ENCODE measurements around the gene OSBPL6.
"Not testable (repeated sequence)": the region's sequence is repeated elsewhere in the genome, so short reads cannot be mapped to it uniquely, and the experiment has no call there.

Gene OSBPL6

DNA sequence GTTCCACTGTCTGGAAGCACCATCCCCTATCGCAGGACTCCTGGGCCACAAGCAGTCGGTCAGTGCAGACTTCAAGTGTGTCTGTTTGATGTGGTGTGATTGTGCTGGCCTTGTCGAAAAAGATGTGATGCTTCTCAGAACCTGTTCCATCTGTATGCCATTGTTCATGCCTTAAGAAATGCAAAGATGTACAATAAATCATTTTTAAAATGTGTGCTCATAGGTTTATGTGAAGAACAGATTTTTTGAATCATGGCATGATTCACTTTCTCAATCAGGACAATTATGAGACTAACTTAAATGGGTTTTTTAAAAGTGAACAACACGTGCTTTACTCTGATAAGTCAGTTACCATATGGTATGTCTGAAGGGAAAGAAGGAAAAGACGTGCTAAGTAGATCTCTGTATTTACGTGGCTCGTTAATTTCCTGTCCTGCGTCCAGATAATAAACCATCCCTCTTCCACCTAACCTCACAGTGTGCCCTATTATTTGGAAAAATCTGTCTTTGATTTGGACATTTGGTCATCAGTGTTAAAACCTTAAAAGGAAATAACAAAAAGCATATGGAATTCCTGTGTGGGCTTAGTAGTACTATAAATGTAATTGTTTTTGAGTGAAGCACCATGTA, 201.7 kb downstream of the OSBPL6 start:
- no peak for FAIRE-seq
- DNase-seq (ENCODE audit: low spot score): no peak

DNA sequence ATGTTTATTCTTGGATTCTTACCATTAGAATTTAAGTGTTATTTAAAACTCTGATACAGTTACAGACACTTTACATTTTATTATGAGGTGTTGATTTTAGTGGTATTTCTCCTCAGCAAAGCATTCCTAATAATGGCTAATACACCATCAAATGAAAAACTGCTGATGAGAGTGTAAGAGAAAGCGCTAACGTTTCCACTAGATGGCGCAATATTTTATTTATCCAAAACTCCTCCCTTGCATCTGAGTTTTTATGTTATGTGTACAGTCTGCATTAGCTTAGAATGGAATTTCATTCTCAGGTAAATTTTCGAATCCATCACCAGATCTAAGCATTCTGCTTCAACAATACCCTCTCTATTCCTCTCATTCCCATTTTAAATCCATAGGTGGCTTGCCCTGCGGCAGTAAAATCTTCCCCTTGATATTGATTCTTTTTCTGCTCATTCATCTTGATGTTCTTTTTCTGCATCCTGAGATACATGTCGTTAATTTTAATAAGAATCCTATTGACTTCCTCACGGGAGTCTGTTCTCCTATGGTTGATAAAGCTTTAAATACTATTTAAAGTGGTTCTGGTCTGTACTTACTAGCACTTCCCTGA, 202.8 kb downstream of the OSBPL6 start:
- FAIRE-seq (peak; percentile 78), DNase-seq (ENCODE audit: low spot score) (peak; percentile 35)

- FAIRE-seq (no peak), DNase-seq (ENCODE audit: low spot score) (no peak)
Observed at GRCh38 chr2:178401994-178402437, 207.7 kb downstream of the OSBPL6 start.

DNA sequence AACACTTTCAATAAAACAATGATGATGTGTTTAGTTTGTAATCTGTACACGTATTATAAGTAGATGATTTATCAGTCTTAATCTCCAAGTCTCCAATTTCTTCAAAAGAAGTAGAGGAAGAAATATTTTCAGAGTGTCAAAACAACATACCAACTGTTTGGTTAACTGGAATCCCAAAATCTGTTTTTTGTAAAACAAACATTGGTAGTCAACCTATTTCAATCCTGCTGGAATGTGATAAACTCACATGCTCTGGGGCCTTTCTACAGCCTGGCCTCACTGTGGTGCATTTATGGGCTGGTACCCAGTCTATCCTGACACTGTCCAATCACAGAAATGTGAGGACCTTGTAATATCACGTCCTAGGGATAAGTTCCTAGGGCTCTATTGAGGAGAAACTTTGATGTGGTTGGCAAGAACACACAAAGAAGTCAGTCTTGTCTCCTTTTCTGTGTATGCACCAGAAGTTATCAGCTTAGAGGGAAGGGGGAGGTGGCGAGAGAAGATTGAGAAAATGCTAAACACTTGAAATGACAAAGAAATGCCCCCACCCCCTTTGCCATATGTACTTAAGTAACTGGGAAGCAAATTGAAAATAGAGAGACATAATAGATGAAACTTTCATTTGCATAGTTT, 209.5 kb downstream of the OSBPL6 start:
- DNase-seq (ENCODE audit: low spot score) (no peak), FAIRE-seq (no peak)

GRCh38 chr2:178404368-178404767, 210.1 kb downstream of the OSBPL6 start:
- DNase-seq (ENCODE audit: low spot score) (peak; percentile 61), FAIRE-seq (peak; percentile 71)

GRCh38 chr2:178409261-178409660, 214.9 kb downstream of the OSBPL6 start:
- FAIRE-seq (no peak), DNase-seq (ENCODE audit: low spot score) (no peak)

DNA sequence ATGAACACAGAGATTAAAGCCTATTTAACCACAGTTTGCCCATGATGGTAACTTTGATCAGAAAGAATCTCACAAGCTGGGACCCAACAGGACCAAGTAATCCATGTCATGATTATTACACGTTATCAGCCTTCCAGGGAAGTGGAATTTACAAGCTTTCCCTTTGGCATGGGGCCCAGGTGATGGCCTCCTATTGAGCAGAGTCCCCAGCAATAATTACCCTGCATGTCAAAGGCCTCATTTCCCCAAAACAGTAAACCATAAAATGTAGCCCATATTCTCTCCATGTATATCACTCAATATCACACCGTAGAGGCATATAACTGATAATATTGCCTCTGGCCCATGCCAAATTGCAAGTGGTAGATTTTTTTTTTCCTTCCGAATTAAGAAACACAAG, 217.7 kb downstream of the OSBPL6 start:
- DNase-seq (ENCODE audit: low spot score): no peak
- no peak for FAIRE-seq

DNA sequence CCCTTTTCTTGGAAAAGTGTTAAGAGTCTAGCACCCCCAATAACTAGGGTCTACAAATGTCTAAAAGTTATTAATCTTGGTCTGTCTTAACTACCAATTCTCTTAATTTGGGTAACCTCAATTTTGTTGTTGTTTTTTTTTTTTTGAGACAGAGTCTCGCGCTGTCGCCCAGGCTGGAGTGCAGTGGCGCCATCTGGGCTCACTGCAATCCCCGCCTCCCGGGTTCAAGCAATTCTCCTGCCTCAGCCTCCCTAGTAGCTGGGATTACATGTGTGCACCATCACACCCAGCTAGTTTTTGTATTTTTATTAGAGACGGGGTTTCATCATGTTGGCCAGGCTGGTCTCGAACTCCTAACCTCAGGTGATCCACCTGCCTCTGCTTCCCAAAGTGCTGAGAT, 218.1 kb downstream of the OSBPL6 start:
- DNase-seq (ENCODE audit: low spot score); FAIRE-seq: not testable (repeated sequence)

DNA sequence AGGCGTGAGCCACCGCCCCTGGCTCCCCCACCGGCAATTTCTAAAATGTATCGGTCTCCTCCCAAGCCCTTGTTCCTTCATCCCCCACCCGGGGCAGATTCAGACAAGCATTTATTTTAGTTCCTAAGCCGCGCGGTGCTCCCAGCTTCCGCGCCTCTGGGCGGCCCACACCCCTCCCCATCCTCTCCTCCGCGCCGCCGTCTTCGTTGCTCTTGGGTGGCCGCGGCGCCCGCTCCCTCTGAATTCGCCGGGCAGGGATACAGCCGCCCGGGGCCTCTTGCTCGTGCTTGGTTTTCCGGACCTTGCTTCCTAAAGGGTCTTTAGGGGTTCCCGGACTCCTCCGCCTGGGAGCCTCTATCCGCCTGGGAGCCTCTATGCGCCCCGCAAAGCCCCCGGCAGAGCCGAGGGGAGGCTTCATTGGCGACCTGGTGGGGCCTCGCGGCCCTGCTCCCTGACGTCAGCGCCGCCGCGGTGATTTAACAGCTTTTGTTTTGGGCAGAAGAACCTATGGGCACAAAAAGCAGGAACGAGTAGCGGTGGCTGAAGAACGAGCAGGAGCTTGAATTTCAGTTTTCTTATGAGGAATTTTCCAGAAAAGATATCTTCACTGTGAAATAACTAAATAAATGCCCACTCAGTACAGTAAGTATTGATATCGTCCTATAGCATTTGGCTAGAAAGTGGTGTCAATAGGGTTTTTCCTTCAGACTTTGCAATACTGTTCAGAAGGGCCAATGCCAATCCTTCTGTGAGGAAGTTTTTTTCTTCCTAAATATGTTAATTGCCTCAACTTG, 219.4 kb downstream of the OSBPL6 start:
- DNase-seq (ENCODE audit: low spot score) (peak; percentile 67), FAIRE-seq (no peak)

GRCh38 chr2:178414266-178415247, 220.2 kb downstream of the OSBPL6 start:
- peak; percentile 88 for FAIRE-seq
- peak; percentile 92 for DNase-seq (ENCODE audit: low spot score)

DNA sequence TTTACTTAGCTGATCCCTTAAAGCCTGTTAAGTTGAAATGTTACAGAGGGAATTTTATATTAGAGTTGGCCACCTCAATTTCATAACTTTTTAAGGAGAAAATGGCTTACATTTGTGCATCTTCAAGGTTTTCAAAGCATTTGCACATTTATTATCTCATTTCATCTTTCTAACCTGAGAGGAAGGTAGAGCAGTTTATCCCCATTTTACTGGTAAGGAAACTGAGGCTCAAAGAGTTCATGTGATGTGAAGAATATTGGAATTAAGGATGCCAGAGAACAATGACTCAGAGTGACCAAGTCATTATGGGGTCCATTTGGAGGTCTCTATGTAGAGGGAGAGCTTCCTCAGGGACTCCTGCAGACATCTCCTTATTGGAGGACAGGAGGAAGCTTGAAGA, 221.7 kb downstream of the OSBPL6 start:
- FAIRE-seq: no peak
- DNase-seq (ENCODE audit: low spot score): no peak

GRCh38 chr2:178417916-178418315, 223.6 kb downstream of the OSBPL6 start:
- DNase-seq (ENCODE audit: low spot score): no peak
- FAIRE-seq: no peak

DNA sequence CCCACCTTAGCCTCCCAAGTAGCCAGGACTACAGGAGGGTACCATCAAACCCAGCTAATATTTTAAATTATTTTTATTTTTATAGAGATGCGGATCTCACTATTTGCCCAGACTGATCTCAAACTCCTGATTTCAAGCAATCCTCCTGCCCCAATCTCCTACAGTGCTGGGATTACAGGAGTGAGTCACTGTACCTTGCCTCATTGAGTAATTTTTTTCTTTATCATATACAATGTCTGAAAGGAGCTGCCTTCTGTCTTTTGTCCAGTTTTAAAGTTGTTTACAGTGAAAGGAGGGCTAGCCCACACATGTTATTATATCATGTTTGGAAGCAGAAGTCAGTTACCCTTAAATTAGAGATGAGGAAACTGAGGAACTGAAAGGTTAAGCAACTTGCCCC, 224.1 kb downstream of the OSBPL6 start:
- DNase-seq (ENCODE audit: low spot score) (no peak), FAIRE-seq (no peak)

DNA sequence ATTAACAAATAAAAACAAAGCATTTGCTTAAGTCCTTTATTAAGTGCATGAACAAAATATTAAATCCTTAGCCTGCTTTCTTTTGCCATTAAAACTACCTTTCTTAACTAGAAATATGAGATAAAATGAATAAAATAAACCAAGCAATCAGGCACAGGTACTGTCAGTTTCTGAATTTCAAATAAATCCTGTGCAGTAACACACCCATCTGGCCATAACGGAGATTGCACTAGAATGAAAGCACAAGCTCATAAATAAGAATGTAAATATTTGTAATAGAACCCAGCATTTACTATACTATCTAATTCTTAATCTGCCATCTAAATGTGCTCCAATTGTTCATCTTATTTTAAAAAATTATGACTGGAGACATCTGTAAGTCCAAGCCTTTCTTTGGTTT, 224.8 kb downstream of the OSBPL6 start:
- FAIRE-seq (no peak), DNase-seq (ENCODE audit: low spot score) (no peak)

GRCh38 chr2:178420463-178420999, 226.2 kb downstream of the OSBPL6 start:
- DNase-seq (ENCODE audit: low spot score) (no peak), FAIRE-seq (no peak)

DNA sequence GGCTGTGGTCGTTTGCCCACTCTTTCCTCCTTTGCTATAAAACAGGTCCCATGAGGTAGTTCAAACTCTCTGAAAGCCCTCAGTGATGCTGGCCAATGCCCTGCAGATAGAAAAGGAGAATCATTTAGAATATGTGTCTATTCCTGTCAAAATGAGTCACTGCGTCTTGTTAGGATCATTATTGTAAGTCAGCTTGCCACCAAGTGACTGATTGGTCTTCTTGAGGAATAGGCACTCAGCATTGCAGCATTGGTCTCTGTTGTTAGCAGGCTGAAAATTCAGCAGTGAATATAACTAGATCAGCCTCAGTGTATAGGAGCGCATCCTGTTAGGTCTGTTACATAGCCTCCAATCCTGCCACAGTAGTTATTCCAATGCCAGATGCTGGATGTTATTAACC, 227.8 kb downstream of the OSBPL6 start:
- no peak for DNase-seq (ENCODE audit: low spot score)
- FAIRE-seq: no peak

GRCh38 chr2:178423746-178424145, 229.4 kb downstream of the OSBPL6 start:
- not testable (repeated sequence) for FAIRE-seq; DNase-seq (ENCODE audit: low spot score)

DNA sequence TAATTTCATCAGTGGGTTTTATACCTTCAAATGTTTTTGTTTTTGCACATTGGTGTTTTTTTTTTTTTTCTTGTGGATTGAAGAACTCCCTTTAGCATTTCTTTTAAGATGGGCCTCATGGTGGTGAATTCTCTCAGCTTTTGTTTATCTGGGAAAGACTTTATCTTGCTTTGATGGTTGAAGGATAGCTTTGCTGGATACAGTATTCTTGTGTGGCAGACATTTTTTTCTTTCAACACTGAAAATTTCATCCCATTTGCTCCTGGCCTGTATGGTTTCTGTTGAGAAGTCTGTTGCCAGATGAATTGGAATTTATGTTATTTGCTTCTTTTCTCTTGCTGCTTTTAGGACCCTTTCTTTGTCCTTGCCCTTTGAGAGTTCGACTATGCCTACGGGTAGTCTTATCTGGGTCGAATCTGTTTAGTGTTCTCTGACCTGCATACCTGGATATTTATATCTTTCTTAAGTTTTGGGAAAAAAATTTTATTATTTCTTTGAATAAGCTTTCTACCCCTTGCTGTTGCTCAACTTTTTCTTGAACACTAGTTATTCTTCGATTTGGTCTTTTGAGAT, 231.0 kb downstream of the OSBPL6 start:
- FAIRE-seq (no peak), DNase-seq (ENCODE audit: low spot score) (no peak)

- FAIRE-seq: no peak
Observed at GRCh38 chr2:178426388-178426787, 232.1 kb downstream of the OSBPL6 start.

DNA sequence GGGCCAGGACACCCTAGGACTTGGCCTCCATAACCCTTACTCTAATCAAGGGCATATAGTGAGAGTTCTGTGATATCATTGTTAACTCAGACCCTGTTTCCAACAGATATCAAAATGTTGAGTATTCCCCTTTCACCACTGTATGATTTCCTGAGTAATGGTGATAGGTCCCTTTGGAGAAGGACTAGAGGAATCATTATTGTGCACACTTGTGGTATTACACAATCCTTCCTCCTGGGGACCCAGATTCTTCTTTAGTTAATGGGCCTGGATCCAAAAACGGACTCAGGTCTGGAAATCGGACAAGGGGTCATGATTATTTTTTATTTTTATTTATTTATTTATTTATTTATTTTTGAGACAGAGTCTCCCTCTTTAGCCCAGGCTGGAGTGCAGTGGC, 233.1 kb downstream of the OSBPL6 start:
- no peak for FAIRE-seq
- no peak for DNase-seq (ENCODE audit: low spot score)

More at GRCh38 chr2:178426388-178426787, 232.1 kb downstream of the OSBPL6 start:
- no peak for DNase-seq (ENCODE audit: low spot score)

Data from RCC 7860 (cell line).